A549 (cell line): ENCODE data around the gene SDC4. TPM values are rescaled to one million over a fixed set of nuclear protein-coding genes. Genes with fewer than 3 reads are reported as not detected.

ENCODE experiments used
- ATAC-seq, 2 experiments: fragments of 200-7000 bp in 1 of 2; fragments of >200 bp in 1 of 2; cut with Nextera tagmentation in 1 of 2; cut with Tn5 transposase in 1 of 2; 3 replicates each; pipeline versions ENCODE4 v1.8.0 to v1.9.1; 2018 to 2020; ENCODE audit warnings: mild to moderate bottlenecking in 1 of 2, moderate library complexity in 1 of 2
- CTCF ChIA-PET: fragments of 300-600 bp; sonication (Branson Sonifier 250); formaldehyde crosslinking; extraction: SDS; loops from one replicate; lab custom pipeline; 2021; ENCODE audit warnings: antibody characterized with exemption, inconsistent platforms; lab: Yijun Ruan, JAX
- POLR2A ChIA-PET: fragments of 350-600 bp; formaldehyde crosslinking; extraction: SDS; loops from one replicate; lab custom pipeline; 2021; ENCODE audit warnings: antibody characterized with exemption, inconsistent platforms; lab: Yijun Ruan, JAX
- DNase-seq, 2 experiments: peaks; one replicate each; pipeline versions ENCODE4 v3.0.0 to v3.0.0-alpha.2; 2011 to 2016; ENCODE audit warnings: low read depth in 1 of 2, low spot score in 1 of 2
- FAIRE-seq: peaks from 2 replicates; lab custom pipeline; 2011; peaks lifted over from hg19 to GRCh38; lab: Jason Lieb, UNC
- H3K27ac ChIP-seq, 2 experiments: fragments of >200 bp; sonication (Bioruptor Twin); formaldehyde crosslinking; 3 replicates each; pipeline ENCODE4 v1.5.1; 2016 to 2017
- H3K4me1 ChIP-seq: fragments of >200 bp; sonication (Bioruptor Twin); formaldehyde crosslinking; 3 replicates; pipeline ENCODE4 v1.6.1; 2016
- H3K4me2 ChIP-seq: fragments of >200 bp; sonication (Bioruptor Twin); formaldehyde crosslinking; 3 replicates; pipeline ENCODE4 v1.6.1; 2016
- H3K4me3 ChIP-seq: fragments of >200 bp; sonication (Bioruptor Twin); formaldehyde crosslinking; 3 replicates; pipeline ENCODE4 v1.5.1; 2016
- H3K9me3 ChIP-seq: fragments of >200 bp; sonication (Bioruptor Twin); formaldehyde crosslinking; 3 replicates; pipeline ENCODE4 v1.6.1; 2016
- ATOH8 ChIP-seq: fragments of 250-450 bp; sonication (Bioruptor Pico); IDR thresholded peaks from 2 replicates; pipeline ENCODE4 v1.5.0; 2020; ENCODE audit warnings: low read depth, mild to moderate bottlenecking, moderate library complexity
- CBX2 ChIP-seq: fragments of 200-600 bp; sonication (generic); IDR thresholded peaks from 2 replicates; pipeline ENCODE4 v1.6.1; 2016; ENCODE audit warnings: low read depth, mild to moderate bottlenecking, borderline replicate concordance
- CBX8 ChIP-seq: fragments of 200-600 bp; sonication (generic); IDR thresholded peaks from 2 replicates; pipeline ENCODE4 v1.6.1; 2016
- CHD2 ChIP-seq: fragments of 150-350 bp; IDR thresholded peaks from 2 replicates; pipeline ENCODE4 v1.6.1; 2014; ENCODE audit warnings: low read length; ENCODE audit not compliant: partially characterized antibody
- CTCF ChIP-seq: fragments of >200 bp; sonication (Bioruptor Twin); formaldehyde crosslinking; IDR thresholded peaks from 3 replicates; pipeline ENCODE4 v1.5.1; 2016
- EHF ChIP-seq: fragments of 250-450 bp; sonication (Bioruptor Pico); IDR thresholded peaks from 2 replicates; pipeline ENCODE4 v1.5.0; 2020; ENCODE audit warnings: mild to moderate bottlenecking
- EP300 ChIP-seq, 2 experiments: fragments of >200 bp; sonication (Bioruptor Twin); formaldehyde crosslinking; IDR thresholded peaks; 2 replicates in 1 of 2; 3 replicates in 1 of 2; pipeline ENCODE4 v1.6.1; 2016 to 2017
- ESRRA ChIP-seq: fragments of 150-350 bp; IDR thresholded peaks from 2 replicates; pipeline ENCODE4 v1.6.1; 2014; ENCODE audit warnings: mild to moderate bottlenecking, low read length, borderline replicate concordance
- FOSL2 ChIP-seq, 2 experiments: fragments of 450-650 bp in 1 of 2; fragments of >200 bp in 1 of 2; sonication (Bioruptor Twin) in 1 of 2; formaldehyde crosslinking; IDR thresholded peaks; 2 replicates each; pipeline versions ENCODE4 v1.5.0 to v1.6.1; 2016 to 2020; ENCODE audit warnings: mild to moderate bottlenecking in 1 of 2, moderate library complexity in 1 of 2
- HDAC2 ChIP-seq: fragments of 200-600 bp; sonication (generic); IDR thresholded peaks from 2 replicates; pipeline ENCODE4 v1.6.1; 2016
- HES2 ChIP-seq: fragments of >200 bp; sonication (Bioruptor Twin); formaldehyde crosslinking; IDR thresholded peaks from 2 replicates; pipeline ENCODE4 v1.6.1; 2016
- HEYL ChIP-seq: fragments of 250-450 bp; sonication (Bioruptor Pico); IDR thresholded peaks from 2 replicates; pipeline ENCODE4 v1.8.0; 2021; ENCODE audit warnings: mild to moderate bottlenecking, moderate library complexity
- HOXA7 ChIP-seq: fragments of 250-450 bp; sonication (Bioruptor Pico); IDR thresholded peaks from 2 replicates; pipeline ENCODE4 v1.5.0; 2020; ENCODE audit warnings: mild to moderate bottlenecking, moderate library complexity
- HOXB13 ChIP-seq: fragments of 250-450 bp; sonication (Bioruptor Pico); IDR thresholded peaks from 2 replicates; pipeline ENCODE4 v1.5.0; 2020; ENCODE audit warnings: low read depth, mild to moderate bottlenecking, moderate library complexity
- JUNB ChIP-seq: fragments of >200 bp; sonication (Bioruptor Twin); formaldehyde crosslinking; IDR thresholded peaks from 2 replicates; pipeline ENCODE4 v1.6.1; 2016
- KDM1A ChIP-seq: fragments of 200-600 bp; sonication (generic); IDR thresholded peaks from 2 replicates; pipeline ENCODE4 v1.6.1; 2016; ENCODE audit warnings: low read depth, mild to moderate bottlenecking
- MAFK ChIP-seq: fragments of 450-650 bp; IDR thresholded peaks from 2 replicates; pipeline ENCODE4 v1.6.1; 2014; ENCODE audit not compliant: partially characterized antibody
- MAZ ChIP-seq: fragments of 150-350 bp; IDR thresholded peaks from 2 replicates; pipeline ENCODE4 v1.6.1; 2014; ENCODE audit warnings: antibody characterized with exemption, low read depth, low read length, borderline replicate concordance
- MYC ChIP-seq: IDR thresholded peaks from 2 replicates; pipeline ENCODE4 v1.6.1; 2012; ENCODE audit warnings: mild to moderate bottlenecking, inconsistent platforms, low read length, improper control_type of control experiment, borderline replicate concordance
- NPAS2 ChIP-seq: fragments of 250-450 bp; sonication (Bioruptor Pico); IDR thresholded peaks from 2 replicates; pipeline ENCODE4 v1.8.0; 2022; ENCODE audit warnings: mild to moderate bottlenecking, moderate library complexity, borderline replicate concordance
- NR3C1 ChIP-seq: fragments of >200 bp; sonication (Bioruptor Twin); formaldehyde crosslinking; IDR thresholded peaks from 3 replicates; pipeline ENCODE4 v1.6.1; 2017
- PHF8 ChIP-seq: fragments of 200-600 bp; sonication (generic); IDR thresholded peaks from 2 replicates; pipeline ENCODE4 v1.6.1; 2016; ENCODE audit warnings: low read depth, mild to moderate bottlenecking, antibody characterized with exemption, moderate library complexity, borderline replicate concordance
- RAD21 ChIP-seq, 2 experiments: fragments of >200 bp in 1 of 2; sonication (Bioruptor Twin) in 1 of 2; formaldehyde crosslinking in 1 of 2; IDR thresholded peaks in 1 of 2; conservative IDR thresholded peaks in 1 of 2; 2 replicates in 1 of 2; 3 replicates in 1 of 2; pipeline ENCODE4 v1.6.1; 2012 to 2018; ENCODE audit warnings: inconsistent platforms in 1 of 2
- RARB ChIP-seq: fragments of 250-450 bp; sonication (Bioruptor Pico); IDR thresholded peaks from 2 replicates; pipeline ENCODE4 v1.8.0; 2021; ENCODE audit warnings: mild to moderate bottlenecking, moderate library complexity
- RCOR1 ChIP-seq: fragments of 150-350 bp; IDR thresholded peaks from 2 replicates; pipeline ENCODE4 v1.6.1; 2014; ENCODE audit warnings: antibody characterized with exemption, low read length, low read depth
- RFX5 ChIP-seq: fragments of 450-650 bp; IDR thresholded peaks from 2 replicates; pipeline ENCODE4 v1.7.1; 2014; ENCODE audit warnings: antibody characterized with exemption, mild to moderate bottlenecking, moderate library complexity
- RNF2 ChIP-seq: fragments of 200-600 bp; sonication (generic); IDR thresholded peaks from 2 replicates; pipeline ENCODE4 v1.6.1; 2016; ENCODE audit warnings: low read depth, mild to moderate bottlenecking, antibody characterized with exemption, moderate library complexity, borderline replicate concordance
- USF2 ChIP-seq: fragments of 450-650 bp; IDR thresholded peaks from 2 replicates; pipeline ENCODE4 v1.6.1; 2014; ENCODE audit warnings: antibody characterized with exemption
- ZC3H11A ChIP-seq: fragments of 450-650 bp; IDR thresholded peaks from 2 replicates; pipeline ENCODE4 v1.6.1; 2014; ENCODE audit warnings: antibody characterized with exemption, mild to moderate bottlenecking
- ZSCAN20 ChIP-seq: fragments of 250-450 bp; sonication (Bioruptor Pico); IDR thresholded peaks from 2 replicates; pipeline ENCODE4 v1.8.0; 2022; ENCODE audit warnings: mild to moderate bottlenecking, moderate library complexity
- WGBS: methylation state at CpG from one replicate; pipeline ENCODE4 v1.1.6; 2017; ENCODE audit errors: missing lambda C conversion rate; 5-methylcytosine and 5-hydroxymethylcytosine counted together
- polyA plus RNA-seq, 4 experiments: library from polyadenylated mRNA; depleted of rRNA in 3 of 4; stranded (reverse); fragments of >200 nt; fragmentation: RNase III in 1 of 4; extraction: RNeasy Plus Mini Kit Qiagen cat#74134 plus additional on column Dnase treatment in 1 of 4; gene quantifications; 2 replicates in 3 of 4; 3 replicates in 1 of 4; pipeline ENCODE4 v1.2.3, GENCODE V29; 2011 to 2017

SDC4 gene
- polyA plus RNA-seq, 2 of the 4 experiments (the other 2 are of a cell fraction) = 27.4 to 35.6 TPM

GRCh38 chr20:45330476-45330875, 17.7 kb downstream of the SDC4 start:
- ChIA-PET CTCF (interaction anchor here (1.5 to 7.9 kb wide), 3 partner anchors 10 to 440 kb away, joined by 5 to 82 read pairs (median 5); no protein-coding TSS in a partner anchor), POLR2A (no interaction called here)
- Histone ChIP-seq H3K27ac (no peak overlapping the region), H3K4me2 (no peak overlapping the region), H3K4me3 (no peak overlapping the region), H3K4me1 (peaks cover 8% of the 10 kb centered on the region), H3K9me3 (no peaks in the 10 kb centered on the region)
- TF ChIP-seq ATOH8 (CRISPR knock-in tag) (no peak), HEYL (CRISPR knock-in tag) (no peak), KDM1A (no peak), ESRRA (no peak), ZSCAN20 (no peak), MAFK (no peak), CHD2 (no peak), EP300 (IDR thresholded peaks at IDR 0.05) (no peak), ZC3H11A (no peak), JUNB (no peak), PHF8 (no peak), CBX2 (no peak), HOXA7 (CRISPR knock-in tag) (no peak), RFX5 (no peak), MAZ (no peak), RNF2 (no peak)
- no peak for FAIRE-seq
- no peak for DNase-seq
- 100% methylated on average over 3 of the region's 3 CpGs for WGBS
- ATAC-seq = no peak

- 67% methylated on average over 7 of the region's 7 CpGs for WGBS
- peak; percentile 36 to 44; a peak in 2 of 6 replicates for ATAC-seq
- Histone ChIP-seq H3K4me3 (no peak overlapping the region), H3K4me1 (0 out of 3 replicates have a peak, but pooled peaks cover 4% of the 10 kb centered on the region), H3K9me3 (no peaks in the 10 kb centered on the region), H3K4me2 (no peak overlapping the region), H3K27ac (no peak overlapping the region)
- ChIA-PET POLR2A (no interaction called here), CTCF (interaction anchor here (0.5 to 1.9 kb wide), 9 partner anchors 8 to 535 kb away, joined by 3 to 8 read pairs (median 4); partner anchors contain the start of gene SYS1)
- no peak for FAIRE-seq
- no peak for DNase-seq
- TF ChIP-seq ZC3H11A (no peak), HOXB13 (no peak), ATOH8 (CRISPR knock-in tag) (no peak), RARB (CRISPR knock-in tag) (no peak), EP300 (IDR thresholded peaks at IDR 0.05) (no peak), USF2 (no peak), KDM1A (no peak), RCOR1 (no peak), NR3C1 (no peak), FOSL2 (IDR thresholded peaks at IDR 0.05) (no peak), FOSL2 (CRISPR knock-in tag; IDR thresholded peaks at IDR 0.05) (no peak), MYC (no peak), EHF (CRISPR knock-in tag) (no peak), CTCF (no peak), ZSCAN20 (no peak), CBX8 (no peak), RAD21 (conservative IDR thresholded peaks at IDR 0.05 in 1 of 2, IDR thresholded peaks at IDR 0.05 in 1 of 2) (no peak), NPAS2 (CRISPR knock-in tag) (no peak), HDAC2 (no peak), HES2 (no peak)
Measured at GRCh38 chr20:45329497-45330319, 18.5 kb downstream of the SDC4 start.
